ENCODE results near the gene TOLLIP. TPM values are rescaled to one million over a fixed set of nuclear protein-coding genes. Genes with fewer than 3 reads are reported as not detected.

The TOLLIP gene
- total RNA-seq, 1 experiment from 2014 or later, result 32.3 TPM

- no peak for TF ChIP-seq CTCF (conservative IDR thresholded peaks at IDR 0.05)
- H3K4ac ChIP-seq (ENCODE audit: low read depth, low read length), result no peak overlapping the region
- H2AFZ ChIP-seq (ENCODE audit: low read length), result no peak overlapping the region
- no peaks in the 10 kb centered on the region for H3K4me1 ChIP-seq (ENCODE audit: insufficient read depth, low read length)
- H2BK5ac ChIP-seq (ENCODE audit: insufficient read length, low read length), result no peak overlapping the region
- H3T11ph ChIP-seq (ENCODE audit: low read length), result no peak overlapping the region
- H3K23ac ChIP-seq (ENCODE audit: insufficient read length, low read depth, low read length), result no peak overlapping the region
- no peak overlapping the region for H2AK5ac ChIP-seq (ENCODE audit: insufficient read length, low read length)
- DNase-seq, result no peak
- no peak overlapping the region for H4K8ac ChIP-seq (replicated peaks; ENCODE audit: insufficient read length, low read depth, low read length)
- H4K91ac ChIP-seq (ENCODE audit: insufficient read length, low read depth, low read length), result no peak overlapping the region
- H3K56ac ChIP-seq (ENCODE audit: insufficient read length, low read depth, low read length), result no peak overlapping the region
- no peak overlapping the region for H3K14ac ChIP-seq (ENCODE audit: insufficient read depth, low read length)
- Mint-ChIP-seq H3K27me3 (ENCODE audit: low read depth) (peaks cover 44% of the 10 kb centered on the region), H3K9me3 (peaks cover 30 to 42% of the 10 kb centered on the region in 2 experiments), H3K4me1 (peaks cover 5 to 8% of the 10 kb centered on the region in 2 experiments; a peak in 3 of 4 replicates), H3K27ac (no peak overlapping the region), H3K36me3 (ENCODE audit: insufficient read depth in 1 of 3, low read depth in 3 of 3) (peaks cover 0 to 14% (median 6%) of the 10 kb centered on the region in 3 experiments; a peak in 6 of 7 replicates), H3K4me3 (no peak overlapping the region)
- H3K9me3 ChIP-seq (ENCODE audit: control insufficient read depth, low read depth, low read length), result no peaks in the 10 kb centered on the region
- no peaks in the 10 kb centered on the region for H4K20me1 ChIP-seq (ENCODE audit: control insufficient read depth, insufficient read depth, insufficient read length)
- H3K79me1 ChIP-seq (ENCODE audit: insufficient read depth, low read depth, low read length, poor library complexity, severe bottlenecking), result no peaks in the 10 kb centered on the region
- no peak overlapping the region for H3K27ac ChIP-seq (ENCODE audit: insufficient read length, low read depth, low read length)
- no peaks in the 10 kb centered on the region for H3K79me2 ChIP-seq (ENCODE audit: insufficient read depth, low read length)
- H2BK12ac ChIP-seq (ENCODE audit: insufficient read length, low read depth, low read length), result no peak overlapping the region
- H2BK15ac ChIP-seq (ENCODE audit: low read depth, low read length), result no peak overlapping the region
- no peak overlapping the region for H4K5ac ChIP-seq (ENCODE audit: insufficient read length, low read depth, low read length)
- no CpG with 5 or more reads among the region's 95 CpGs for WGBS (ENCODE audit: extremely low coverage, insufficient read length, low lambda C conversion rate)
- no peak overlapping the region for H3K18ac ChIP-seq (ENCODE audit: insufficient read length, low read depth, low read length)
- H3K4me2 ChIP-seq (ENCODE audit: insufficient read depth, insufficient read length, low read length), result peak overlapping the region; percentile 67
- no peak overlapping the region for H2BK20ac ChIP-seq (ENCODE audit: low read depth, low read length, poor library complexity, severe bottlenecking)
- no peak overlapping the region for H2BK120ac ChIP-seq (ENCODE audit: low read depth, low read length, poor library complexity, severe bottlenecking)
- no peak overlapping the region for H3K9ac ChIP-seq (ENCODE audit: extremely low read depth, insufficient read length, low read length)
- H3K27me3 ChIP-seq (ENCODE audit: insufficient read depth, low read length), result peaks cover 9% of the 10 kb centered on the region; the same call in 1 of the 2 replicates
- H3K23me2 ChIP-seq (ENCODE audit: insufficient read length, low read depth, low read length, poor library complexity, severe bottlenecking), result peaks cover 7% of the 10 kb centered on the region
These were observed 27.6 kb upstream of the TOLLIP start for GRCh38 chr11:1336836-1337646.

Measured in H9 (cell line).